Hepatic stellate cell (primary cell): ENCODE data around the gene CCDC12.

Experiments
- DNase-seq: peaks from one replicate; pipeline ENCODE4 v3.0.0; 2011; ENCODE audit warnings: low spot score

CCDC12 gene

DNA sequence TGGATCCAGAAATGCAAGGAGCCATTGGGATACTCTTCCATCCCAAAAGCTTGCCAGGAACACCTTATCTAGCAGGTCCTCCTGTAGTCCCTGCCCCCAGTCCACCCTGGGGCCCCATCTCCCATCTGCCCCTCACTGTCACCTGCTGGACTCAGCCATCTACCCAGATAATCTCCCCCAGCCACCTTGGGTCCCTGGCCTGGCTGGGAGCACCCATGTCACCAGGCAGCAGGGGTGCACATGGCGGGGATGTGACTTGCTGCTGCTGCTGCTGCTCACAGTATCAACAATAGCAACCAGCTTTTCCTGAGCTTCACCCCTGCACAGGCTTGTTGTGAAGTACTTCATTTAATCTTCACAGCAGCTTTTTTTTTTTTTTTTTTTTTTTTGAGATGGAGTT lies 86.4 kb downstream of the CCDC12 start:
- no peak for DNase-seq

DNA sequence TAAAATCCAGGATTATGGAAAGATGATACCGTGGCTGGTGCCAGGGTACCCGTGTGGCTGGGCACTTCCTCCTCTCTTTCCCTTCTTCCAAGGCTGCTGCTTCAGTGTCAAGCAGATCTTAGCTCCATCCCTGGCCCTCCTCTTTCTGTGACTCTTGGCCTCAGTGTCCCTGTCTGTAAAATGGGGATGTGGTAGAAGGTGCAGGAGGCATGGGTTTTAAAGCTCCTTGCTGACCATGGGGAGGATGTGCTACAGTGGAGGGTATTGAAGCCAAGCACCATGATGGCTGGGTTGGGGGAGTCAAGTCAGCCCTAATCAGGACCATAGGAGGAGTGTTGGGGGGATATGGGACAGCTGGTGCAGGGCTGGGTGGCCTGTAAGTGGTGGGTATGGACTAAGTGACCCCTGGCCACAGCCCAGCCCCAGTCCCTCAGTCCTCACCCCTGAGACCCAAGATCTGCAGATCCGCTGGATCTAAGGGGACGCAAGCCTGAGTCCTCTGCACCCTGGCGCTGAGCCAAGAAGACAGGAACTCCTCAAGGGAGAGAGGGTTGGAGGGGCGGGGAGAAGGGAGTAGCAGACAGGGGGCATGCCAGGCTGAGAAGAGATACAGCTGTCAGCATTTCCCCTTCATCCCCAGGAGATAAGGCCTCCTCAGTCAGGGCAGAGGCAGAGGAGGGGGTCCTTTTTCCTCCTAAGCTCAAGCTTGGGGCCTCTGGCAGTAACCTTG lies 87.0 kb downstream of the CCDC12 start:
- no peak for DNase-seq

DNA sequence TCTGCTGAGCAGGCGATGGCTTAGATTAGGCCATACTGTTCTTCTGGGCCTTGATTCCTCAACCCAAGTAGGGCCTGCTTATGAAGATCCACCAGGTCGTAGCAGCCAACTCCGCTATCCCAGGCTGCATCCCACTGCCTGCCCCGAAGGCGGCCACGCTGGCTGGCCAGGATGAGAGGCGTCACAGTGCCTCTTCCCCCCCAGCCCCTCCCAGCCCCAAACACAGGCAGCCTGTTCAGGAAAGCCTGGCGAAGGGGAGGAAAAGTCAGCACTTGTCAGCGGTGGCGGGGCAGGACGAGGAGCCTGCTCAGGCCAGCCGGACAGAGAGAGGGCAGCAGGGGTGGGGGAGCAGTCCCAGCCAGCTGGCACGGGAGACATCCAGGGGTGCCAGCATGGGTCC lies 87.8 kb downstream of the CCDC12 start:
- DNase-seq = no peak

DNA sequence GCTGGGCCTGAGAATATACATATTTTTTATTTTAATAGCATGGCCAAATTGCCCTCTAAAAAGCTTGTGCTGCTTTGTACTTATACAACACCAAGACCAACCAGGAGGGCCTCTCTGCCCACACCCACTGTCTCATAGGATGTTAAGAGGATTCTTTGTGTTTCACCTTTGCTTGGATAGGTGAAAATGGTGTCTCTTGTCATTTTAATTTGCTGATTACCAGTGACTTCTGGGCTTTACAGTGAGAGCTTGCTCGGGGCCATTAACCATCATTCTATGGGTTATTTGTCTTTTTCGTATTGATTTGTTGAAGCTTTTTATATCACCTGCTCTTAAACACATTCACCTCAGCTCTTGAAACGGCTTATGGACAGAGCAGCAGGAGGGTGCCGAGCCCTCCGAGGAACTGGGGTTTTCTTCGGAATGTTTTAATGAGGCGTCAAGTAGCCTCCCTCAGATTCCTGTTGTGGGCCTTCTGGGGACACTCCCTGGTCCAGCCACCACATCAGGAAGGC lies 88.5 kb downstream of the CCDC12 start:
- no peak for DNase-seq

DNA sequence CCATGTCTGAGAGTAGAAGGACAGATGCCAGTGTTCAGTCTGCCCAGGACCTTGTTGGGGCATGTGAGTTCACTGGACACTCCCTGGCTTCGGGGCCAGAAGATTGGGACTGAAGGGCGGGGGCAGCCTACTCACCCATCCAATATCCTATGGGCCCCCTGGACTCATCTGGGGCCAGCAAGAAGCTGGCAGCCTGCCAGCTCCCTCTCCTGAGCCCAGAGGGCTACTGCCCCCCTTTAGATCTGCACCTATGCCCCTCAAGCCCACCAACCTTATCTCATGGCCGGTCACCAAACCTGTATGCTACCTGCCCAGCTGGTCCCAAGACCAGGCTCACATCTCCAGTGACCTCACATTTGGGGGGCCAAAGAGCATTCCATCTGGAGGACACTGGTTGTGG lies 90.9 kb downstream of the CCDC12 start:
- DNase-seq = no peak

DNA sequence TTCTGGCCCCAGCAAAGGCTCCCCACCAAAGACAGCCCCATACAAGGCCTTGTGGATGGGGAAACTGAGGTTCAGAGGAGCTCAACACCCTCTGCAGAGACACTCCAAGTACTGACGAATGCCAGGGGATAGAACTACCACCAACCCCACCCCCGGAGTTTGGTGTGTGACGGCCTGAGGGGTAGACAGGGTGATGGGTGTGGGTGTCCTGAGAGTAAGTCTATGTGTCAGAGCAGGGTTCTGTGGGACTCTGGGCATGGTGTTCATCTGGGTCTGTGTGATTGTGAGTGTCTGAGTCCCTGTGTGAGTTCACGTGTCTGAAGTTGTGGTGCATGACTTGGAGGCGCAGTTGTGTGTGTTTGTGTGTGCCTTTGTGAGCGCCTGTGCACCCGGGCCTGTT lies 91.6 kb downstream of the CCDC12 start:
- no peak for DNase-seq

DNA sequence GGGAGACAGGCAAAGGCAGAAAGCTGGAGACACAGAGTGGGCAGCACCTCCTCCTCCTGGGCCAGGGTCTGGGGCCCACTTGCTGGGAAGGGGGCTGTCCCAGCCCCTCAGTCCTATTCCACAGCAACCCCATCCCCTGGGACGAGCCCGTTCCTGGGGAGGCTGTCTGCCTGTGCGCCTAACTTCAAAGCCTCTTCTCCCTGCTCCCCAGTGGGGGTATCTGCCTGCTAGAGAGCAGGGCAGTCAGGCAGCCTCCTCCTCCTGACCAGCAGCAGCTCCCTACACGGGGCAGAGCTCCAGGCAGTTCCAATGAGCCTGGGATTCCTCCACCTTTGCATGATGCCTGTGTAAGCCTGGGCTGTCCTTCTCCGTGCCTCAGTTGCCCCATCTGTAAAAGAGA lies 92.1 kb downstream of the CCDC12 start:
- DNase-seq = no peak

DNA sequence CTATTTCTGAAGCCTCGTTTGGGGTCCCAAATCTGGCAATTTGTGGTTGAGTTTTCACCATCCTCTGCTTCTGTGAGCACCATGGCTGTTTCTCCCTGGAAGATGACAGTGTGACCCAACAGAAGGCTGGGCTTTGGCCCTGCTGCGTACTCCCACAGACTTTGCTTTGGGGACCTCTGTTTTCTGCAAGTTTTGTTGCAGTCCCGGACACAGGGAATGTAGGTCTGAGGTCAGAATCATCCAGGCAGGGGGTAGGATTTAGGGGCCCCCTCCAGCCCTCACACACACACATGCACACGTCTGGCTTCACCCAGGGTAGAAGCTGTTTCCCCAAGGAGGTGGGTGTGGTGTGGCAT lies 92.7 kb downstream of the CCDC12 start:
- no peak for DNase-seq

DNA sequence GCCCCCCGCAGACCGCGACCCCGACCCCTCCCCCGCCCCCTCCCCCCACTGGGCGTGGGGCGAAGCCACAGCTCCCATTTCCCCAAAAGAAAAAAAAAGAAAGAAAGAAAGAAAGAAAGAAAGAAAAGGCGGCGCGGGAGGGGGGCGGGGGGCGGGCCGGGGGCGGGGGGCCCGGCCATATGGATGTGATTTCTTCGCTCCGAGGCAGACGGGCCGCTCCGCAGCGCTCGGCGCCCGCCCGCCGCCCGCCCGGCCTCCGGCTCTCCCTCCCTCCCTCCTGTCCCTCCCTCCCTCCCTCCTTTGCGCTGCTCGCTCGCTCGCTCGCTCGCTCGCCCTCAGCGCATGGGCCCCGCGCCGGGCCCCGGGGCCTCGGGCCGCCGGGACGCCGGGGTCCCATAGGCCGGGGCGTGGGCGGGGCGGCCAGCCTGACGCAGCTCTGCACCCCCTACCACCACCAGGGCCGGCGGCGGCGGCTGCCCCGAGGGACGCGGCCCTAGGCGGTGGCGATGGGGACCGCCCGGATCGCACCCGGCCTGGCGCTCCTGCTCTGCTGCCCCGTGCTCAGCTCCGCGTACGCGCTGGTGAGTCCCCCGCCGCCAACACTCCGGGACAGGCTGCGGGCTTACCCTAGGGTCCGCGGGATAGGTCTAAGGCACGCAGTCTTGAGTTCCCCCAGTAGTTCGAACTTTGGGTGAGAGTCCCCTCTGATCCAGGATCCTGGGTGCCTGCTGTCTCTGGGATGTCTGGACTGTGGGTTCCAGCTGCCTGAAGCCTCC lies 93.3 kb downstream of the CCDC12 start:
- peak; percentile 67 for DNase-seq

DNA sequence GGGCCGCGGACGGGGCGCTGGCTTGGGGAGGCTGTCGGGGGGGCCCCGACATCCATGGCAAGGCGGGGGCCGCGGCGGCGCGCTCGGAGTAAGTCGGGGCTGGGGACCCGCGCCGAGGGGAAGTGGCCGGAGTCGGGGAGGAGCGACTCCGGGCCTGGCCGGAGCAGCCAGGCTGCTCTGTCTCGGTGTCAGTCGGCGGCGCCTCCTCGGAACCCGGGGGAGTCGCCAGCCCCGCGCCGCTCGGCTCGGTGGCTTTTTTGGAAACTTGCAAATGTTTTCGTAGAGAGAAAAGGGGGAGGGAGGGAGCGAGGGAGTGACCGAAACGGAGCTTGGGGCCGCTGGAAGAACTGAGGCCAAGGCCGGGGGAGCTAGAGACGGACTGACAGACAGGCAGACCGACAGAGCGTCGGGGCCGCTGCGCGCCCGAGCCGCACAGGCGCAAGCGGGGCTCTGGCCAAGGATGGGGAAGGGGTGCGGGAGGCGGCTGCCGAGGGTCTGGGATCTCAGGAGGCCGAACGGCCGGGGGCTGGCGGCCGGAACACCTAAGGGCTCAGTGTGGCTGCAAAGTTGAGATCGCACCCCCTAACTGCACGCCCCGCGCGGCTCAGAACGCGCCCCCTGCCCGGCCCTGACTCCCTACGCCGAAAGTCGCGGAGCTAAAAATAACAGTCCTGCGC lies 94.0 kb downstream of the CCDC12 start:
- DNase-seq = no peak

DNA sequence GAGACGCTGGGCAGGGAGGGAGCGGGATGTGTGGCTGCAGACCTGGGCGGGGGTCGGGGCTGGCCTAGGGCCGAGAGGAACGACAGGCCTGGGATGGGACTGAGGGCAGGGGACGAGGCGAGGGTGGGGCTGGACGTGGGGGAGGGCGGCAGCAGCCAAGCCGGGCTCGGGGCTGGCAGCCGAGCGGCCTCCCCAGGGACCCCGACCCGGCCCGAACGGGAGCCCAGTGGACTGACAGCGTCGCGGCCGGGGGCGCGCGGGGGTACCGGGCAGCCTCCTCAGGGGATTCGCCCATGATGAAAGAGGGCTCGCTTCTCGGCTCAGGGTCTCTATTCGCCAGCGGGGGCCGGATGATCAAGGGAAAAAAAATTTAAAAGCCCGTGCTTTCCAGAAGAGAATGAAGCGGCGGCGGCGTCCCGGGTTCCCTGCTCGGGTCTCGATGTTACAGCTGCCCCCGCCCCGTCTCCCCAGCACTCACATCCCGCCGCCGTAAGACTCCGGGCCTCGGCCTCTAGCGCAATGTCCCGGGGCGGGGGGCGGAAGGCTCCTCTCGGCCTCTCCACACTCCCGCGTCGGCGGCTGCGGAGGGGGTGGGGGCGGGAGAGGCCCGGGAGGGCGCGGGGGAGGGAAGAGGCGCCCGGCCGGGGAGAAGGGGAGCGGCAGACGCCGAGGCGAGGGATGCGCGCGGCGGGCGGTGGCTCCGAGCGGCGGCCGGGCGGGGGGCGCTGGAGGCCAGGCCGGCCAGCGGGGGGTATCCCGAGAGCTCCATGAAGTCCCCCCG lies 94.8 kb downstream of the CCDC12 start:
- no peak for DNase-seq

DNA sequence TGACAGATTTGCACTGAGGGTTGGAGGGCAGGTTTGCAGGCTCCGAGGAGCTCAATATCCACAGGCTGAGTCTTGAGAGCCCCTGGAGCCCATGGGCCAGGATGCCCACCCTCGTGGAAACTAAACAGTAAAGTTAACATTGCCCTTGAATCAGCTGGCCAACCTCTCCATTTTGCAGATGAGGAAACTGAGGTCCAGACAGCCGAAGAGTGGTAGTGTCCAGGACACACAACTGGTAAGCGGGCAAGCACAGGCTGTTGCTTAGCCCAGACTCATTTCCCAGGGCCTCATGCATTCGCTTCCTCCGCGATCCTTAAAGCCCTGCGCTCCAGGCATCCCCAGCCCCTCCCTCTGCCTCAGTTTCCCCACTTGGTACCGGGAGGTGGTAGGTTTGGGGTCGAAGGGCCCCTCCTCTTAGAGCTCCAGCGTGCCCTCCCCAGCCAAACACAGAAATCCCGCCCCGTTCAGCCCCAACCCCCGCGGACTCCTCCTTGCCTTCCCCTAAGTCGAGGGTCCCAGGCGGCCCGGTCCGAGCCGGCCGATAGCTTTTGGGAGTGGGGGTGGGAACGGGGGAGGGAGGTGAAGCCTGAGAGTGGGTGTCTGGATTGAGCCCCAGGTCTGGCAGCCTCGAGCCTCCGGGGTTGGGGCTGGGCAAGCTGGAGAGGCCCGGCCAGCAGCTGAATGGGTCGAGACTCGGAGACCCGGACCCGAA lies 95.5 kb downstream of the CCDC12 start:
- DNase-seq = no peak

DNA sequence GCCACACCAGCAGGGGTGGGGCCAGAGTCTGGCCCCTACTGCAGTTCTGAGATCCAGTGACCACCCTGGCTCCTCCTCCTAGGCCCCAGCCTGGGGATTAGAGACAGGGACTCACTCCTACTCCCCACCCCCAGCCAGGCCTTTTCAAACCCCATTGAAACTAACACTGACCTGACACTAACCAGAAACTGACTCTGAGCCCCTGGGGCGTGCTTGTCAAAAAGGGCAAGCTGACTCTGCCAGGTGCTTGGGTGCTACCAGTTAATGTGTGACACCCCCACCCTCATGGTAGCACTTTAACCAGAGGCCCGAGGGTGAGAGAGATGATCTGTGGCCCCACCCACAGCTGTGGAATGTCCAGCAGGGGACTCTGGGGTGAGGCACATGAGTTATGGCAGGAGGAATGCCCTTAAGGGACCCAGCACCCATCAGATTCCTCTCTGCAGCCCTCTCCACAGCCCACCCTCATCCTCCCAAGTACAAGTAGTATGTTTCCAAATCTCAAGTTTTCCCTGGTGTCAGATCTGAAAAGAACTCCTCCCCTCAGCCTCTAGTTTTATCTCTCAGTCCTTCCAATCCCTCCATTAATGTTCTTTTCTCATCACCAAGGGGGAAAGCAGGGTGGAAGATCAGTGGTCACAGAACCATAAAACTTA lies 97.6 kb downstream of the CCDC12 start:
- DNase-seq = peak; percentile 70

DNA sequence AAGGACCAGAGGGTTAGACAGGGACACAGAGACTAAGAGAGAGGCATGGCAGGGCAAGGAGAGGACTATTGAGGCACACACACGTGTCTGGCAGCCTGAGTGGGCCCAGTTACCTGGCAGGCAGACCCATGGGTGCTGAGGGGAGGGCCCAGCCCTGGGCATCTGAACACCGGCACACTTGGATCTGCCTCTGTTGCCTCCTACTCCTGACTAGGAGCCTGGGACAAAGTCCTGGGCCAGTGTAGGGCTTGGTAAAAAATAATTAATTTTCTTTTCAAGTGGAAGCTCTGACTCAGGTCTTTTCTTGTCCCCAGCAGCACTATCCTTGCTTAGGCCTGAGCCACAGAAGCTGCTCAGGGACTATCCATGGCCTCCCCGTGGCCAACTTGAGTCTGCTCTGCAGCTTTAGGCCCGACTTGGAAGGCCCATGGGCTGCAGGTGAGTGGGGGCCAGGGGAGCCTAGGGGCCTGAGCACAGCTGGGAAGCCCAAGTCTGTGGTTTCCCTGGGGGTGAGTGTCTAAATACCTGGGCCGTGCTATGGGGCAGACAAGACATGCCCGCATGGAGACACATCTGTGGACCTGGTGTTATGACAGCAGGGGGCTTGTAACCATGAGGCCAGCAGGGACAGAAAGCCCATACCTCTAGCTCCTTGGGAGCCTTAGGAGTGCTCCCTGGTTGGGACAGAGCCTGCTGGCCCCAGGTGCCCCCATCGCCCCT lies 99.0 kb downstream of the CCDC12 start, which contains the start of gene PTH1R:
TSS of gene PTH1R (plus strand) at position 316 of the 720 bp plus-strand sequence. CDS start 5,839 bp downstream, outside the sequence.
- DNase-seq = no peak

DNA sequence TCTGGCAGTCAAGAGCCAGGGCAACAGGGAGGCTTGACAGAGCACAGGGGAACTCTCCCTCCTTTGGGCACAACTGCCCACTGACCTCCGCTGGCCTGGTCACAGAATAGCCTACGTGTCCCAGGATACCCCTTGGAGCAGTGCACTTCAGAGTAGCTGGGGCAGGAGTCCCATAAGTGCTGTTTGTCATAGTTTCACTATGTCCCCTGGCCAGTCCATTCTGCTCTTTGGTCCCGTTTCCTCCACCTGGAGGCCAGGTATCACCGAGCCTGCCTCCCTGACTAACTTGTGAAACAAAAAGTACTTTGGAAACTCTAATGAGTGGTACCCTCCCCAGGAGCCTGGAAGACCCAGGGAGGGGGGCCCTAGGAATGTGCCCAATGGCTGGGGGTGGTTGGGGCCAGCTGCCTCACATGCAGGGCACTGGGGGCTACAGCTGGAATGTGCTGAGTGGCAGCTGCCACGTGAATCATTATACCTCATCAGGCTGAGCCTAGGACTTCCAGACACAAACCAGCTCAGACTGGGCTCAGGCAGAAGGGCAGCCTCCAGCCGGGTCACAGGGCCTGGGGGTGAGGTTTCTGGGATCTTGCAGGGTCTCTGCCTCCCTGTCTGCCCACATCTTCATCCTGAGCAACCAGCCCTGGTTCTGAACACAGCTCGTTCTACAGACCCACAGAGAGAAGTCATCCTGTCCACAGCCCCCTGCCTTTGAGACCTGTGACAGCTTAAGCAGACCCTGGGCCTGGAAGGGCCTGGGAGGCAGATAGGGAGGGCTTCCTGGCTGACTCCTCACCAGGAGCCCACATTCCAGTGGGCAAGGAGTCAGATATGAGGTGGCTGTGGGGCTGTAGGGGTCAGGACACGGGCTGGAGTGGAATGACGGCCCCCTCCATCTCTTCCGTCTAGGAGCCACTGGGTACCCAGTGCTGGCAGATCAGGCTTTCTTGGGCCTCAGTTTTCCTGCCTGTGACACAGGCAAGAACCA lies 99.9 kb downstream of the CCDC12 start:
- DNase-seq = no peak

DNA sequence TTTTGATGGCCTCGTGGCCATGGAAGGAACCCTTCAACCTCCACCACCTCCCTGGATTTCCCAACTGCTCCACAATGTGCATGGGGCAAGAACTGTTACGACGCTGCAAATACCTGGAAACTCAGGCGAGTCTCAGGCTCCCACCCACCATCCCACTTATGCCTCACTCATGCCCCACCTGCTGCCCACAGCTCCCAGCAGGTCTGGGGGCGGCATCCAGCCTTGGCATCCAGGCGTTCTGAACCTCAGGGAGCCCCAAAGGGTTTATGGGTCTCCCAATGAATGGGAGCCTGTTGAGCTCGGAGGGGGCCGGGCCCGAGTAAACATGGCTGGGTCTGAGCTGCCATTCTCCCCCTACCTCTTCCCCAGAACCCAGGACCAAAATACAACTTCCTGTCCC lies 101.0 kb downstream of the CCDC12 start:
- DNase-seq = no peak

DNA sequence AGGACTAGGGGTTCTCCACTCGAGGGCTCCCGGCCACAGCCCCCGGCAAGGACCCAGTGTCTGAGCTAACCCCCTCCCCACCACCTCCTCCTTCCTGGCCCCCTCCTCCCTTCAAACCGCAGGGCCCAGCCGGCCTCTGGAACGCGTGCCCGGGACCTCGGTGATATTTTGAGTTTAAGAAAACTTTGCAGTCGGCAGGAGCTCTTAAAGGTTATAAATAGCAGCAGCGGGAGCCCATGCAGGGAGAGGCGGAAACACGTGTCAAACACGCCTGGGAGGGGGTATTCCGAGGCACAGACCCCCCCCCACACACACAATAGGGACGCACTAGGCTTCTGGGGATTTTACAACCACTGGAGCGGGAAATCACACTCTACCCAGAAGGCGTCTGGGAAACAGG lies 102.1 kb downstream of the CCDC12 start:
- no peak for DNase-seq

DNA sequence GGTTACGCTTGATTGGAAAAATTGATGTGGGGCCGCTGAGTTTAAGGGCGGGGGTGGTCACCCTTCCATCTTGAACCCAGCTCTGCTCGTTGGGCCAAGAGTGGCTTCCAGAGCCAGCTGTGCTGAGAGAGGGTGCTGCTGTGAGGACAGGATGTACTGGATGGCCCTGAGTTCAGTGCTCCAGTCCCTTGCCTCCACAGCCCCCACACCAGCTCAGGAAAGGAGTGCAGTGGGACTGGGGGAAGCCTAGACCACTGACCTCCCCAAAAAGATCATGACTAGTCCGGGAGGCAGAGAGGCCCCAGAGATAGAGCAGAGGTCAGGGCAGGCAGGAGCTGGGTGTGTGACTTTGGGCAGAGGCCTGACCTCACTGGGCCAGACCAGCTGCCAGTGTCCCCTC lies 103.0 kb downstream of the CCDC12 start:
- DNase-seq = no peak
